Raji (cell line): Measurements from ENCODE around the gene BDNF.

Source experiments
- POLR2A ChIP-seq: IDR thresholded peaks from 2 replicates; pipeline ENCODE4 v1.6.1; 2011; ENCODE audit warnings: low read depth, low read length, control low read depth; ENCODE audit not compliant: insufficient read depth

Gene BDNF

GRCh38 chr11:27696115-27696514, 4.1 kb downstream of the BDNF start:
- TF ChIP-seq POLR2A, result no peak

- TF ChIP-seq POLR2A, result no peak
These were observed 5.3 kb downstream of the BDNF start for GRCh38 chr11:27694992-27695391.

GRCh38 chr11:27693398-27693797, 6.9 kb downstream of the BDNF start:
- TF ChIP-seq POLR2A, result no peak

- TF ChIP-seq POLR2A, result no peak
These were observed 7.5 kb downstream of the BDNF start for GRCh38 chr11:27692781-27693180.

- no peak for TF ChIP-seq POLR2A
These were observed 12.2 kb downstream of the BDNF start for GRCh38 chr11:27688076-27688475.

- TF ChIP-seq POLR2A, result no peak
These were observed 18.6 kb downstream of the BDNF start for GRCh38 chr11:27681664-27682063.

- no peak for TF ChIP-seq POLR2A
These were observed 20.9 kb downstream of the BDNF start for GRCh38 chr11:27679136-27680015.

GRCh38 chr11:27678242-27678641, 22.0 kb downstream of the BDNF start:
- no peak for TF ChIP-seq POLR2A

- TF ChIP-seq POLR2A, result no peak
These were observed 23.1 kb downstream of the BDNF start for GRCh38 chr11:27677108-27677507.

GRCh38 chr11:27673979-27674663, 26.1 kb downstream of the BDNF start:
- no peak for TF ChIP-seq POLR2A

GRCh38 chr11:27672836-27673464, 27.3 kb downstream of the BDNF start:
- no peak for TF ChIP-seq POLR2A

GRCh38 chr11:27663326-27663725, 36.9 kb downstream of the BDNF start:
- TF ChIP-seq POLR2A, result no peak

- TF ChIP-seq POLR2A, result no peak
These were observed 40.1 kb downstream of the BDNF start for GRCh38 chr11:27660171-27660570.

GRCh38 chr11:27658535-27659236, 41.6 kb downstream of the BDNF start:
- no peak for TF ChIP-seq POLR2A

GRCh38 chr11:27656806-27657483, 43.3 kb downstream of the BDNF start:
- TF ChIP-seq POLR2A, result no peak

GRCh38 chr11:27656320-27656719, 43.9 kb downstream of the BDNF start:
- TF ChIP-seq POLR2A, result no peak
